HEK293 (cell line): ENCODE data around the gene PCOLCE2.

Experiments used
- CTCF ChIA-PET: fragments of 350-600 bp; formaldehyde crosslinking; extraction: SDS; loops from one replicate; lab custom pipeline; 2021; ENCODE audit warnings: antibody characterized with exemption; lab: Yijun Ruan, JAX
- POLR2A ChIA-PET: fragments of 300-600 bp; formaldehyde crosslinking; extraction: SDS; loops from one replicate; lab custom pipeline; 2020; ENCODE audit warnings: antibody characterized with exemption, inconsistent platforms; lab: Yijun Ruan, JAX
- H3K27ac ChIP-seq: fragments of 200-500 bp; sonication (Bioruptor generic); 2 replicates; pipeline ENCODE4 v1.5.1; 2014; ENCODE audit warnings: low read depth, low read length, control low read depth, inconsistent platforms; ENCODE audit errors: extremely low read depth
- H3K36me3 ChIP-seq, 2 experiments: fragments of 200-500 bp in 1 of 2; sonication (Bioruptor generic) in 1 of 2; 1 replicate in 1 of 2; 2 replicates in 1 of 2; pipeline ENCODE4 v1.5.1; 2014 to 2017; ENCODE audit warnings: inconsistent platforms in 2 of 2, low read length in 2 of 2; ENCODE audit not compliant: control insufficient read depth in 2 of 2, insufficient read depth in 1 of 2
- H3K4me1 ChIP-seq: fragments of 200-500 bp; sonication (Bioruptor generic); 2 replicates; pipeline ENCODE4 v1.5.1; 2014; ENCODE audit warnings: mild to moderate bottlenecking, low read length, inconsistent platforms; ENCODE audit not compliant: control insufficient read depth, insufficient read depth
- H3K4me3 ChIP-seq: 2 replicates; pipeline ENCODE4 v1.5.1; 2011; ENCODE audit warnings: low read depth, mild to moderate bottlenecking, control low read depth, low read length, moderate library complexity
- H3K9me3 ChIP-seq: fragments of 200-500 bp; sonication (Bioruptor generic); 2 replicates; pipeline ENCODE4 v1.5.1; 2014; ENCODE audit warnings: low read depth, low read length, inconsistent platforms; ENCODE audit not compliant: control insufficient read depth, insufficient read depth
- BCL11B ChIP-seq: fragments of 450-650 bp; formaldehyde crosslinking; IDR thresholded peaks from 2 replicates; pipeline ENCODE4 v1.5.1; 2016; ENCODE audit warnings: low read depth, missing biosample characterization, missing genetic modification characterization
- EGR2 ChIP-seq: fragments of 450-650 bp; formaldehyde crosslinking; IDR thresholded peaks from 2 replicates; pipeline ENCODE4 v1.5.1; 2016; ENCODE audit warnings: low read depth, missing biosample characterization, missing genetic modification characterization
- HOXC10 ChIP-seq: sonication (generic); formaldehyde crosslinking; IDR thresholded peaks from 2 replicates; pipeline ENCODE4 v1.8.1; 2023; ENCODE audit warnings: mild to moderate bottlenecking, missing genetic modification reagents
- MYNN ChIP-seq: fragments of 450-650 bp; formaldehyde crosslinking; IDR thresholded peaks from 2 replicates; pipeline ENCODE4 v1.5.1; 2016; ENCODE audit warnings: missing biosample characterization, missing genetic modification characterization, borderline replicate concordance
- RBAK ChIP-seq: fragments of 450-650 bp; formaldehyde crosslinking; IDR thresholded peaks from 2 replicates; pipeline ENCODE4 v1.5.1; 2016; ENCODE audit warnings: missing biosample characterization, missing genetic modification characterization
- SCRT1 ChIP-seq: fragments of 450-650 bp; formaldehyde crosslinking; IDR thresholded peaks from 2 replicates; pipeline ENCODE4 v1.5.1; 2016; ENCODE audit warnings: missing biosample characterization, missing genetic modification characterization, borderline replicate concordance
- ZBTB17 ChIP-seq: fragments of 450-650 bp; formaldehyde crosslinking; IDR thresholded peaks from 2 replicates; pipeline ENCODE4 v1.5.1; 2016; ENCODE audit warnings: missing biosample characterization, missing genetic modification characterization
- ZBTB21 ChIP-seq: fragments of 450-650 bp; formaldehyde crosslinking; IDR thresholded peaks from 2 replicates; pipeline ENCODE4 v1.5.1; 2017; ENCODE audit warnings: missing biosample characterization, missing genetic modification characterization
- ZBTB7A ChIP-seq: fragments of 450-650 bp; formaldehyde crosslinking; IDR thresholded peaks from 2 replicates; pipeline ENCODE4 v1.5.1; 2016; ENCODE audit warnings: low read depth, missing biosample characterization, missing genetic modification characterization
- ZNF155 ChIP-seq: fragments of 450-650 bp; formaldehyde crosslinking; IDR thresholded peaks from 2 replicates; pipeline ENCODE4 v1.5.1; 2016; ENCODE audit warnings: missing biosample characterization, missing genetic modification characterization
- ZNF174 ChIP-seq: fragments of 450-650 bp; formaldehyde crosslinking; IDR thresholded peaks from 2 replicates; pipeline ENCODE4 v1.5.0; 2017; ENCODE audit warnings: missing biosample characterization, mild to moderate bottlenecking, missing genetic modification characterization
- ZNF202 ChIP-seq: fragments of 450-650 bp; formaldehyde crosslinking; IDR thresholded peaks from 2 replicates; pipeline ENCODE4 v1.5.1; 2016; ENCODE audit warnings: missing biosample characterization, missing genetic modification characterization, borderline replicate concordance
- ZNF335 ChIP-seq: fragments of 450-650 bp; formaldehyde crosslinking; conservative IDR thresholded peaks from 2 replicates; pipeline ENCODE4 v1.5.1; 2016; ENCODE audit warnings: missing biosample characterization, missing genetic modification characterization
- ZNF416 ChIP-seq: fragments of 450-650 bp; formaldehyde crosslinking; IDR thresholded peaks from 2 replicates; pipeline ENCODE4 v1.5.1; 2016; ENCODE audit warnings: missing biosample characterization, missing genetic modification characterization
- ZNF473 ChIP-seq: fragments of 450-650 bp; formaldehyde crosslinking; IDR thresholded peaks from 2 replicates; pipeline ENCODE4 v1.5.1; 2017; ENCODE audit warnings: missing biosample characterization, missing genetic modification characterization
- ZNF549 ChIP-seq: fragments of 450-650 bp; IDR thresholded peaks from 2 replicates; pipeline ENCODE4 v1.5.1; 2018; ENCODE audit warnings: missing biosample characterization, missing genetic modification characterization, mild to moderate bottlenecking, inconsistent platforms, moderate library complexity
- ZNF571 ChIP-seq: fragments of 450-650 bp; formaldehyde crosslinking; IDR thresholded peaks from 2 replicates; pipeline ENCODE4 v1.5.0; 2017; ENCODE audit warnings: missing biosample characterization, missing genetic modification characterization
- TF ChIP-seq, protein P1 (sequence below): fragments of 450-650 bp; formaldehyde crosslinking; IDR thresholded peaks from 2 replicates; pipeline ENCODE4 v1.5.1; 2016; ENCODE audit warnings: missing biosample characterization, missing genetic modification characterization
- TF ChIP-seq, protein P2 (sequence below): fragments of 450-650 bp; formaldehyde crosslinking; IDR thresholded peaks from 2 replicates; pipeline ENCODE4 v1.5.1; 2017; ENCODE audit warnings: missing biosample characterization, missing genetic modification characterization
- TF ChIP-seq, protein P3 (sequence below): fragments of 450-650 bp; formaldehyde crosslinking; IDR thresholded peaks from 2 replicates; pipeline ENCODE4 v1.5.1; 2017; ENCODE audit warnings: missing biosample characterization, mild to moderate bottlenecking, missing genetic modification characterization, moderate library complexity

The PCOLCE2 gene

DNA sequence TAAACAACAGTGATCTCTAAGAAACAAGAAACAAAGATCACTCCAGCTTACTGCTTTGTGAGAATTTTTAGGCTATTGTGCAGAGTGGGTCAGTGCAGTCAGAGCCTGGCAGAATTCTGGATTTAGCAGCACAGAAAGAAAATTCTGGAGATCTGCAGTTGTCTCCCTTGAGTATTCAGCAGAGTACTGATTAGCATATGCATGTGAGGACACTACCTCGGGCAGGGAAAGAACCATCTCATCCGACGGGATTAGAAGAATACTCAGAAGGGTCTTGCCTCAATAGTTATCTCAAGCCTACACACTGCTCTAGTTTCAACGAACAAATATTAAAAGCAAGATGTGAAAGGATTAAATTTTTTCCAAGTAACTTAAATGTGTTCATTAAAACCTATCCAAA is 94.4 kb downstream of the PCOLCE2 start:
- no peak overlapping the region for H3K4me3 ChIP-seq
- no peak overlapping the region for H3K27ac ChIP-seq
- ChIA-PET POLR2A (no interaction called here), CTCF (no interaction called here)
- H3K9me3 ChIP-seq = no peaks in the 10 kb centered on the region
- peaks cover 0 to 3% of the 10 kb centered on the region in 2 experiments; a peak in 1 of 3 replicates for H3K36me3 ChIP-seq
- H3K4me1 ChIP-seq = no peaks in the 10 kb centered on the region
- TF ChIP-seq EGR2 (tag by site-specific recombination) (no peak), ZNF202 (no peak), ZBTB17 (tag by site-specific recombination) (no peak), ZNF549 (tag by site-specific recombination) (no peak), ZNF473 (tag by site-specific recombination) (no peak), ZBTB21 (tag by site-specific recombination) (no peak), ZNF416 (no peak), ZNF571 (tag by site-specific recombination) (no peak), BCL11B (tag by site-specific recombination) (no peak), RBAK (tag by site-specific recombination) (no peak), ZNF335 (no peak), ZNF174 (no peak), HOXC10 (no peak)
- TF ChIP-seq, protein P1, sequence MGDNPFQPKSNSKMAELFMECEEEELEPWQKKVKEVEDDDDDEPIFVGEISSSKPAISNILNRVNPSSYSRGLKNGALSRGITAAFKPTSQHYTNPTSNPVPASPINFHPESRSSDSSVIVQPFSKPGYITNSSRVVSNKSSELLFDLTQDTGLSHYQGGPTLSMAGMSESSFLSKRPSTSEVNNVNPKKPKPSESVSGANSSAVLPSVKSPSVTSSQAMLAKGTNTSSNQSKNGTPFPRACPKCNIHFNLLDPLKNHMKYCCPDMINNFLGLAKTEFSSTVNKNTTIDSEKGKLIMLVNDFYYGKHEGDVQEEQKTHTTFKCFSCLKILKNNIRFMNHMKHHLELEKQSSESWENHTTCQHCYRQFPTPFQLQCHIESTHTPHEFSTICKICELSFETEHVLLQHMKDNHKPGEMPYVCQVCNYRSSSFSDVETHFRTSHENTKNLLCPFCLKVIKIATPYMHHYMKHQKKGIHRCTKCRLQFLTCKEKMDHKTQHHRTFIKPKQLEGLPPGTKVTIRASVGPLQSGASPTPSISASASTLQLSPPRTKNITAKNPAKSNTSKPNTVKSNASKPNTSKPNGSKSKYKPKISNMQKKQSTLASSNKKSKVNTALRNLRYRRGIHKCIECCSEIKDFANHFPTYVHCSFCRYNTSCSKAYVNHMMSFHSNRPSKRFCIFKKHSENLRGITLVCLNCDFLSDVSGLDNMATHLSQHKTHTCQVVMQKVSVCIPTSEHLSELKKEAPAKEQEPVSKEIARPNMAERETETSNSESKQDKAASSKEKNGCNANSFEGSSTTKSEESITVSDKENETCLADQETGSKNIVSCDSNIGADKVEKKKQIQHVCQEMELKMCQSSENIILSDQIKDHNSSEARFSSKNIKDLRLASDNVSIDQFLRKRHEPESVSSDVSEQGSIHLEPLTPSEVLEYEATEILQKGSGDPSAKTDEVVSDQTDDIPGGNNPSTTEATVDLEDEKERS = no peak
- TF ChIP-seq, protein P2, sequence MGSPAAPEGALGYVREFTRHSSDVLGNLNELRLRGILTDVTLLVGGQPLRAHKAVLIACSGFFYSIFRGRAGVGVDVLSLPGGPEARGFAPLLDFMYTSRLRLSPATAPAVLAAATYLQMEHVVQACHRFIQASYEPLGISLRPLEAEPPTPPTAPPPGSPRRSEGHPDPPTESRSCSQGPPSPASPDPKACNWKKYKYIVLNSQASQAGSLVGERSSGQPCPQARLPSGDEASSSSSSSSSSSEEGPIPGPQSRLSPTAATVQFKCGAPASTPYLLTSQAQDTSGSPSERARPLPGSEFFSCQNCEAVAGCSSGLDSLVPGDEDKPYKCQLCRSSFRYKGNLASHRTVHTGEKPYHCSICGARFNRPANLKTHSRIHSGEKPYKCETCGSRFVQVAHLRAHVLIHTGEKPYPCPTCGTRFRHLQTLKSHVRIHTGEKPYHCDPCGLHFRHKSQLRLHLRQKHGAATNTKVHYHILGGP (tag by site-specific recombination) = no peak

DNA sequence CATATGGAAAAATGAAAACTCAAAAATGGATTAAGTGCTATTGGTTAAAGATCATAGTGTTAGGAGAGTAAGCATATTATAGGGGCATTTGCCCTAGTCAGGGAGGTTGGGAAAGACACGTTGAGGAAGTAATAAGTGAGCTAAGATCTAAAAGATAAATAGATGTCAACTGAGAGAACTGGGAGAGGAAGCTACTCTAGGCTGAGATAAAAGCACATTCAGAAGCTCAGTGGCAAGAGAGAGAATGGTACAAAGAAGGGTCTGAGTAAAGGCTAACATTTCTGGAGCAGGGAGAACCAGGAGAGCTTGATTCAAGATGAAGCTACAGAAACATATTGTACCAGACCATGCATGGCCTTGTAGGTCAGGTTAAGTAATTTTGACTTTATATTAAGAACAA is 101.2 kb downstream of the PCOLCE2 start:
- TF ChIP-seq SCRT1 (tag by site-specific recombination) = no peak
- no peak for TF ChIP-seq ZNF155 (tag by site-specific recombination)
- TF ChIP-seq MYNN (tag by site-specific recombination) = no peak
- TF ChIP-seq, protein P3, sequence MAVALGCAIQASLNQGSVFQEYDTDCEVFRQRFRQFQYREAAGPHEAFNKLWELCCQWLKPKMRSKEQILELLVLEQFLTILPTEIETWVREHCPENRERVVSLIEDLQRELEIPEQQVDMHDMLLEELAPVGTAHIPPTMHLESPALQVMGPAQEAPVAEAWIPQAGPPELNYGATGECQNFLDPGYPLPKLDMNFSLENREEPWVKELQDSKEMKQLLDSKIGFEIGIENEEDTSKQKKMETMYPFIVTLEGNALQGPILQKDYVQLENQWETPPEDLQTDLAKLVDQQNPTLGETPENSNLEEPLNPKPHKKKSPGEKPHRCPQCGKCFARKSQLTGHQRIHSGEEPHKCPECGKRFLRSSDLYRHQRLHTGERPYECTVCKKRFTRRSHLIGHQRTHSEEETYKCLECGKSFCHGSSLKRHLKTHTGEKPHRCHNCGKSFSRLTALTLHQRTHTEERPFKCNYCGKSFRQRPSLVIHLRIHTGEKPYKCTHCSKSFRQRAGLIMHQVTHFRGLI (tag by site-specific recombination) = no peak
- TF ChIP-seq ZBTB7A (tag by site-specific recombination) = no peak
- Histone ChIP-seq H3K27ac (no peak overlapping the region), H3K36me3 (peaks cover 0 to 1% of the 10 kb centered on the region in 2 experiments; a peak in 1 of 3 replicates), H3K4me3 (no peak overlapping the region), H3K4me1 (no peaks in the 10 kb centered on the region), H3K9me3 (no peaks in the 10 kb centered on the region)
- POLR2A ChIA-PET = no interaction called here
- CTCF ChIA-PET = no interaction called here
